Measurements from ENCODE around the gene SPINT2. TPM values are rescaled to one million over a fixed set of nuclear protein-coding genes. Genes with fewer than 3 reads are reported as not detected.
A peak's percentile ranks its signal among the peaks of the same experiment; 100 is the strongest.

Gene SPINT2
- 61.6 TPM for polyA plus RNA-seq (2013, experiment 1 of 2)
- polyA plus RNA-seq (2013, experiment 2 of 2), result 52.0 TPM

GRCh38 chr19:38264486-38265212 lies at the start of gene SPINT2:
Gene SPINT2 (plus strand): TSS chr19:38264573. CDS start chr19:38264893, 320 bp downstream.
- 3 to 4% methylated on average over 49 to 68 of the region's 78 CpGs for WGBS, 2 experiments (ENCODE audit: insufficient coverage in 2 of 2)
- Histone ChIP-seq H3K36me3 (ENCODE audit: control insufficient read depth, insufficient read depth, low read length) (no peaks in the 10 kb centered on the region), H3K4me1 (ENCODE audit: control insufficient read depth, insufficient read depth, low read length, poor library complexity, severe bottlenecking) (peaks cover 25% of the 10 kb centered on the region), H3K9me3 (ENCODE audit: control insufficient read depth, low read length) (no peaks in the 10 kb centered on the region), H3K27ac (ENCODE audit: low read depth, low read length, severe bottlenecking) (no peak within 1 kb of the TSS), H3K4me3 (ENCODE audit: extremely low read depth, insufficient read depth, low read length, poor library complexity, severe bottlenecking) (peak within 1 kb of the TSS; percentile 52)

GRCh38 chr19:38216785-38217641 lies 47.4 kb upstream of the SPINT2 start:
- H3K36me3 ChIP-seq (ENCODE audit: control insufficient read depth, insufficient read depth, low read length), result peaks cover 11% of the 10 kb centered on the region
- WGBS, 2 experiments (ENCODE audit: insufficient coverage in 2 of 2), result 83 to 85% methylated on average over 4 of the region's 26 CpGs
- H3K4me1 ChIP-seq (ENCODE audit: control insufficient read depth, insufficient read depth, low read length, poor library complexity, severe bottlenecking), result no peaks in the 10 kb centered on the region
- H3K4me3 ChIP-seq (ENCODE audit: extremely low read depth, insufficient read depth, low read length, poor library complexity, severe bottlenecking), result no peak overlapping the region
- no peak overlapping the region for H3K27ac ChIP-seq (ENCODE audit: low read depth, low read length, severe bottlenecking)
- H3K9me3 ChIP-seq (ENCODE audit: control insufficient read depth, low read length), result no peaks in the 10 kb centered on the region

- H3K4me1 ChIP-seq (ENCODE audit: control insufficient read depth, insufficient read depth, low read length, poor library complexity, severe bottlenecking), result no peaks in the 10 kb centered on the region
- no peaks in the 10 kb centered on the region for H3K9me3 ChIP-seq (ENCODE audit: control insufficient read depth, low read length)
- WGBS, 2 experiments (ENCODE audit: insufficient coverage in 2 of 2), result 92 to 94% methylated on average over 2 to 3 of the region's 3 CpGs
- no peak overlapping the region for H3K27ac ChIP-seq (ENCODE audit: low read depth, low read length, severe bottlenecking)
- H3K36me3 ChIP-seq (ENCODE audit: control insufficient read depth, insufficient read depth, low read length), result peaks cover 11% of the 10 kb centered on the region
- H3K4me3 ChIP-seq (ENCODE audit: extremely low read depth, insufficient read depth, low read length, poor library complexity, severe bottlenecking), result no peak overlapping the region
Measured at GRCh38 chr19:38218204-38218603, 46.2 kb upstream of the SPINT2 start.

GRCh38 chr19:38219221-38219620 lies 45.2 kb upstream of the SPINT2 start:
- H3K9me3 ChIP-seq (ENCODE audit: control insufficient read depth, low read length), result no peaks in the 10 kb centered on the region
- H3K4me1 ChIP-seq (ENCODE audit: control insufficient read depth, insufficient read depth, low read length, poor library complexity, severe bottlenecking), result no peaks in the 10 kb centered on the region
- WGBS, 2 experiments (ENCODE audit: insufficient coverage in 2 of 2), result 81 to 89% methylated on average over 7 to 9 of the region's 10 CpGs
- peaks cover 11% of the 10 kb centered on the region for H3K36me3 ChIP-seq (ENCODE audit: control insufficient read depth, insufficient read depth, low read length)
- H3K27ac ChIP-seq (ENCODE audit: low read depth, low read length, severe bottlenecking), result no peak overlapping the region
- H3K4me3 ChIP-seq (ENCODE audit: extremely low read depth, insufficient read depth, low read length, poor library complexity, severe bottlenecking), result no peak overlapping the region

GRCh38 chr19:38221421-38221820 lies 43.0 kb upstream of the SPINT2 start:
- Histone ChIP-seq H3K4me1 (ENCODE audit: control insufficient read depth, insufficient read depth, low read length, poor library complexity, severe bottlenecking) (no peaks in the 10 kb centered on the region), H3K27ac (ENCODE audit: low read depth, low read length, severe bottlenecking) (no peak overlapping the region), H3K9me3 (ENCODE audit: control insufficient read depth, low read length) (no peaks in the 10 kb centered on the region), H3K36me3 (ENCODE audit: control insufficient read depth, insufficient read depth, low read length) (peaks cover 11% of the 10 kb centered on the region), H3K4me3 (ENCODE audit: extremely low read depth, insufficient read depth, low read length, poor library complexity, severe bottlenecking) (no peak overlapping the region)
- 87 to 94% methylated on average over 4 to 6 of the region's 6 CpGs for WGBS, 2 experiments (ENCODE audit: insufficient coverage in 2 of 2)

GRCh38 chr19:38221919-38222830 lies 42.2 kb upstream of the SPINT2 start:
- Histone ChIP-seq H3K9me3 (ENCODE audit: control insufficient read depth, low read length) (no peaks in the 10 kb centered on the region), H3K4me3 (ENCODE audit: extremely low read depth, insufficient read depth, low read length, poor library complexity, severe bottlenecking) (no peak overlapping the region), H3K27ac (ENCODE audit: low read depth, low read length, severe bottlenecking) (no peak overlapping the region), H3K36me3 (ENCODE audit: control insufficient read depth, insufficient read depth, low read length) (peaks cover 11% of the 10 kb centered on the region), H3K4me1 (ENCODE audit: control insufficient read depth, insufficient read depth, low read length, poor library complexity, severe bottlenecking) (no peaks in the 10 kb centered on the region)
- WGBS, 2 experiments (ENCODE audit: insufficient coverage in 2 of 2), result 94 to 95% methylated on average over 53 to 54 of the region's 64 CpGs

- no peak overlapping the region for H3K27ac ChIP-seq (ENCODE audit: low read depth, low read length, severe bottlenecking)
- H3K9me3 ChIP-seq (ENCODE audit: control insufficient read depth, low read length), result no peaks in the 10 kb centered on the region
- WGBS, 2 experiments (ENCODE audit: insufficient coverage in 2 of 2), result 89 to 90% methylated on average over 3 of the region's 3 CpGs
- H3K4me3 ChIP-seq (ENCODE audit: extremely low read depth, insufficient read depth, low read length, poor library complexity, severe bottlenecking), result peak overlapping the region; percentile 62
- H3K36me3 ChIP-seq (ENCODE audit: control insufficient read depth, insufficient read depth, low read length), result peaks cover 9% of the 10 kb centered on the region
- H3K4me1 ChIP-seq (ENCODE audit: control insufficient read depth, insufficient read depth, low read length, poor library complexity, severe bottlenecking), result no peaks in the 10 kb centered on the region
Measured at GRCh38 chr19:38223119-38223523, 41.3 kb upstream of the SPINT2 start.

GRCh38 chr19:38223617-38224013 lies 40.8 kb upstream of the SPINT2 start:
- Histone ChIP-seq H3K4me3 (ENCODE audit: extremely low read depth, insufficient read depth, low read length, poor library complexity, severe bottlenecking) (peak overlapping the region; percentile 62), H3K9me3 (ENCODE audit: control insufficient read depth, low read length) (no peaks in the 10 kb centered on the region), H3K4me1 (ENCODE audit: control insufficient read depth, insufficient read depth, low read length, poor library complexity, severe bottlenecking) (peaks cover under 1% of the 10 kb centered on the region), H3K27ac (ENCODE audit: low read depth, low read length, severe bottlenecking) (no peak overlapping the region), H3K36me3 (ENCODE audit: control insufficient read depth, insufficient read depth, low read length) (peaks cover 5% of the 10 kb centered on the region)
- WGBS, 2 experiments (ENCODE audit: insufficient coverage in 2 of 2), result 48 to 50% methylated on average over 2 to 3 of the region's 13 CpGs

- Histone ChIP-seq H3K4me3 (ENCODE audit: extremely low read depth, insufficient read depth, low read length, poor library complexity, severe bottlenecking) (peak within 1 kb of the TSS; percentile 62), H3K36me3 (ENCODE audit: control insufficient read depth, insufficient read depth, low read length) (no peaks in the 10 kb centered on the region), H3K9me3 (ENCODE audit: control insufficient read depth, low read length) (no peaks in the 10 kb centered on the region), H3K4me1 (ENCODE audit: control insufficient read depth, insufficient read depth, low read length, poor library complexity, severe bottlenecking) (peaks cover 6% of the 10 kb centered on the region), H3K27ac (ENCODE audit: low read depth, low read length, severe bottlenecking) (no peak within 1 kb of the TSS)
- 4 to 5% methylated on average over 44 to 55 of the region's 61 CpGs for WGBS, 2 experiments (ENCODE audit: insufficient coverage in 2 of 2)
Measured at GRCh38 chr19:38224014-38224862, 40.1 kb upstream of the SPINT2 start, which contains the start of gene DPF1. Gene DPF1 (minus strand): TSS chr19:38224222. CDS start chr19:38224142, 80 bp downstream.

All from mesodermal cell (in vitro differentiated cells).